Ishikawa (cell line): Measurements from ENCODE around the gene MLLT1.

Experiments
- CREB1 ChIP-seq: IDR thresholded peaks from 2 replicates; pipeline ENCODE4 v1.6.1; 2012; ENCODE audit warnings: low read depth
- EP300 ChIP-seq: IDR thresholded peaks from 2 replicates; pipeline ENCODE4 v1.6.1; 2012; ENCODE audit warnings: borderline replicate concordance
- MAX ChIP-seq: IDR thresholded peaks from 2 replicates; pipeline ENCODE4 v1.6.1; 2012
- RAD21 ChIP-seq: IDR thresholded peaks from 2 replicates; pipeline ENCODE4 v1.6.1; 2012; ENCODE audit warnings: low read depth
- REST ChIP-seq: IDR thresholded peaks from 2 replicates; pipeline ENCODE4 v1.6.1; 2012; ENCODE audit warnings: low read depth, mild to moderate bottlenecking
- TAF1 ChIP-seq: IDR thresholded peaks from 2 replicates; pipeline ENCODE4 v1.6.1; 2012; ENCODE audit warnings: low read depth, mild to moderate bottlenecking
- USF1 ChIP-seq: IDR thresholded peaks from 2 replicates; pipeline ENCODE4 v1.6.1; 2012
- YY1 ChIP-seq: IDR thresholded peaks from 2 replicates; pipeline ENCODE4 v1.6.1; 2012; ENCODE audit warnings: low read depth

GRCh38 chr19:6222884-6223283, 56.9 kb downstream of the MLLT1 start:
- no peak for TF ChIP-seq MAX
- no peak for TF ChIP-seq TAF1
- TF ChIP-seq RAD21 = no peak
- TF ChIP-seq CREB1 = no peak
- no peak for TF ChIP-seq YY1
- no peak for TF ChIP-seq USF1
- no peak for TF ChIP-seq REST
- no peak for TF ChIP-seq EP300
